Mucosa of gallbladder (tissue), 1 donor: Measurements from ENCODE around the gene RABGGTA. TPM values are rescaled to one million over a fixed set of nuclear protein-coding genes. Genes with fewer than 3 reads are reported as not detected.
"Not testable (repeated sequence)": the region's sequence is repeated elsewhere in the genome, so short reads cannot be mapped to it uniquely, and the experiment has no call there.

Experiments used
- DNase-seq: peaks from one replicate; pipeline ENCODE4 v3.0.0-alpha.2; 2020; ENCODE audit warnings: low spot score
- total RNA-seq: library from RNA; stranded (reverse); gene quantifications from one replicate; pipeline ENCODE4 v1.2.1, GENCODE V29; 2021
- donor health status: DM: no; HTN: no; CAD: no.

The RABGGTA gene
- total RNA-seq, 1 donor from 2014 or later, result 36.0 TPM

DNA sequence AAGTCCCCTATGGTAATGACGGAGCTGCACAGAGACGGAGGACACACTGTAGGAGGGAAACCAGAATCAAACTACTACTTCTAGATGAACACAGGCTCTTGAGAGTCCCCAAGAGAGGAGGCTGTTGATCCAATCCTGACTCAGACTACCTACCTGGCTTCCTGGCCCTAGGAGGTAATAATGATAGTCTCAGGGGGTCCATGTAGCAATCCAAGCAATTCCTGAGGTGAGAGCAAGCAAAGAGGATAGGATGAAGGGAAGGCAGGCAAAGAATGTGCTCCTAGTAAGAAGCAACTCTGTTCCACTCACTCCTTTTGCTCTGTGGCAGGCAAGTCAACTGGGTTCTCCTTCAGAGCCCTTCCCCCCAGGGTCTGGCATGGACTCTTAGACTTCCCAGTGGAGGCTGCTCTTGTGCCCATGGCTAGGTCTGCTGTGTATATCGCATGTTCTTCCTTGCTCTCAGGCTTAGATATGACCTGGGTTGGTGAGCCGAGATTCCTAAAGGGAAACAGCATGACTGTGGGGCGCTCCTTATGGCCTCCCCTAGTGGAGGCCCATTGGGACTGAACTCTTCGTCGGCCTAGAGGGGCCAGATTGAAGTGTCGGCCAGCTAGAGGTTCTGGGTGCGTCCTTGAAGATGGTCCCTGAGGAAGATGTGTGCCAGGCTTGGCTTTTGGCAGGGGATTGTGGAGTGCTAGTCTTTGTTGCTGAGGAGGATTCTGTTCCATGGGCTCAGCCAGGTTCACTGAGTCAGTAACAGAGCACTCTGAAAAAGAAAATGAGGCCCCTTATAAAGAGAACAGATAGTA, 31.1 kb downstream of the RABGGTA start:
- DNase-seq, result no peak

DNA sequence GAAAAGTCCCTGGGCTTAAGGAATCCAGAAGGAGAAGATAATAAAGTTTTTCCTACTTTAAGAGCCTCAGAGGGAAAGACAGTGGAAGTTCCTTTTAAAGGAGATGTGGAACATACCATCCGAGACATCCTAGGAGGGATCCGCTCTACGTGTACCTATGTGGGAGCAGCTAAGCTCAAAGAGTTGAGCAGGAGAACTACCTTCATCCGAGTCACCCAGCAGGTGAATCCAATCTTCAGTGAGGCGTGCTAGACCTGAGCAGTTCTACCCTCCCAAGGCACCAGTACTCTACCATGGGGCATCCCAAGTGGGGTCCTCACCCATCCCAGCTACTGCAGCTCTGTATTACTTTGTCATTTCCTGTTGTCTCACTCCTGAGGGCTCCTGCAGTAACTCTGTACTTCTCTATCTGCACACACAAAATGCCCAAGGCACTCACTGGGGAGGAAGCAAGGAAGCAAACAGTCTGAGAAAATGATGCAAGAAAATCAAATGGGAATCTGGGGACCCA, 32.8 kb downstream of the RABGGTA start:
- DNase-seq, result no peak

DNA sequence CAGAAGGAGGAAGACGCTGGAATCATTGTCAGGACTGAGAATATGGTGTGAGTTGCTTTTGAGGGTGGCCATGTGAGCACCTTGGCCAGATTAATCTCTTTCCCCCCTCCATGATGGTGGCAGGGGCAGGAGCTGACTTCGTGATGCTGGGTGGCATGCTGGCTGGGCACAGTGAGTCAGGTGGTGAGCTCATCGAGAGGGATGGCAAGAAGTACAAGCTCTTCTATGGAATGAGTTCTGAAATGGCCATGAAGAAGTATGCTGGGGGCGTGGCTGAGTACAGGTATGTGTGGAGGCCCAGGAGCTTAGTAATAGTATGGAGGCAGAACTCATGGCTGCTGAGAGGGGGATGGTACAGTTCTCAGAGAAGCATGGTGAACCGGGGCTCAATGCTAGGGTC, 33.3 kb downstream of the RABGGTA start:
- DNase-seq, result no peak

DNA sequence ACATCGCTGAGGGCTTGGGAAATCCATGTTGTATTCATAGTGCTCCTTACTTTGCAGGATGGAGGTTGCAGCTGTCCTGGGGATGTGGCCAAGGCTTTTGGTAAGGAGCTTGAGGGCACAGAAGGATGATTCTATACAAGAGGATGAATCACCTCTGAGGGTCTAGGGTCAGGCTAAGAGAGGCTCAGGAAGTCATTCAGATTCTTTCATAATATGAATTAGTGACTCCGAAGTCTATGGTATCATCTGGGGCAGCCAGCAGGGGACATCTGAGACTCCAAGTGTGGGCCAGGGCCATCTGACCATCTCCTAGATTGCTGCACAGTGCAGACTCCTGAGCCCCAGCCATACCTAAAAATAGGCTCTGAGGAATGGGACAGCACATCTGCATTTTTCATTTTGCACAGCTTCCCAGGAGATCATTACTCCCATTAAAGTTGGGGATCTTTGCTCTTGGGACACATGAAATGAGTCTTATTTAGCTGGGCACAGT, 33.9 kb downstream of the RABGGTA start:
- no peak for DNase-seq

DNA sequence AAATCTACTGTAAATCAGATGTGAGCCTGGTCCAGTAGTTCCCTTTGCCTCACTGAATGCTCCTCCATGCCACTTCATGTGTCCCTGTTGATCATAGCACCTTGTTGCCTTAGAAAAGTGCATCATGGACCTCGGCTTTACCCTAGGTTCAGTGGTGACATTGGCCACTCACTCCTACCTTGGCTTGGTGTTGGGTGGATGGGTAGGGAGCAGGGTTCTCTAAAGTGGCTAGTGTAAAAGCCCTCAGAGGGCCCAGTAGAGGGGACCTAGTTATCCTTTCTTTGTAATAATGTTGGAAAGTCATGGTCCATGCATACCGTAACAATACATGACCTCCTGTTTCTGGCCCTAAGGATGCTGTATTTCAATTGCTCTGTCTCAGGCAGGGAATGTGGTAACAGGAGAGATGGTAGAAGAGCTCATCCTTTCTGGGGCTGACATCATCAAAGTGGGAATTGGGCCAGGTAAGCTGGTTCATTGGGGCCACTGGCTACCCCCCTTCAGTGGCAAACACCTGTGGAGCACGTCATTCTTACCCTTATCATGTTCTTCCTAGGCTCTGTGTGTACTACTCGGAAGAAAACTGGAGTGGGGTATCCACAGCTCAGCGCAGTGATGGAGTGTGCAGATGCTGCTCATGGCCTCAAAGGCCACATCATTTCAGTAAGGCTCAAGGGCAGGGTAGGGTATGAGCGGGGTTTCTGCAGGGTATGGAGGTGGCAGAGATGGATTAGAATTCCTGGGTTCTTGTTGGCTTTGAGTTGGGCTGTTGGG, 34.5 kb downstream of the RABGGTA start:
- DNase-seq, result no peak

DNA sequence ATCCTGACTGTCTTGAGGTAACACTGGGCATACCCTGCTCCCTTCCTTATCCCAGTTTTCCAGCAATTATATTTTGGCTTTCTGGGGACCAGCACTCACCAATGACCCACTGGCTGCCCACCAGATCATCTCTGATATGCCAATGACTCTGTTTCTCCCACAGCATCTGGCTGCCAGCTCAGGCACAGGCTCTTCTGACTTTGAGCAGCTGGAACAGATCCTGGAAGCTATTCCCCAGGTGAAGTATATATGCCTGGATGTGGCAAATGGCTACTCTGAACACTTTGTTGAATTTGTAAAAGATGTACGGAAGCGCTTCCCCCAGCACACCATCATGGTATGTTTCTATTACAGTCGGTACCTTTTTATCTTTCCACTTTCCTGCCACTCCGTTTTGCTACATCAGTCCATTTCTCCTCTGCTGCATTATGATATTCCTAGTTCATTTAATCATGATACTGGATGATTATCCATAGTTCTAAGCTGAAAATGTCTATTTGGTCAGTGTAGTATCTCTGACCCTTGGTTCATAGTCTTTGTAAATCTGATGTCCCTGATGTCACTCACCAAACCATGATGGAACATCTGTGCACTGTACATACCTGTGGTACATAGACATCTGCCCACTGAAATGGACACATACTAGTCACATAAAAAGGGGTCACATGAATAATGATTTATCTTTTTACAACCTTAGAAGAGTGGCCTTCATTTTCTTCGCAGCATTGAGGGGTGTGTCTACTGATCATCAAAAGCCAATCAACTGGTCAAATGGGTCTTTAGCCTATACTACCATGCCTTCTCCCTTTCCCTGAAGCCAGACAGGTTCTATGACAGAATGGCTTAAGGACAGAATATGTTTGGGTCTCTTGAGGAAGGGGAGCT, 35.4 kb downstream of the RABGGTA start:
- no peak for DNase-seq

DNA sequence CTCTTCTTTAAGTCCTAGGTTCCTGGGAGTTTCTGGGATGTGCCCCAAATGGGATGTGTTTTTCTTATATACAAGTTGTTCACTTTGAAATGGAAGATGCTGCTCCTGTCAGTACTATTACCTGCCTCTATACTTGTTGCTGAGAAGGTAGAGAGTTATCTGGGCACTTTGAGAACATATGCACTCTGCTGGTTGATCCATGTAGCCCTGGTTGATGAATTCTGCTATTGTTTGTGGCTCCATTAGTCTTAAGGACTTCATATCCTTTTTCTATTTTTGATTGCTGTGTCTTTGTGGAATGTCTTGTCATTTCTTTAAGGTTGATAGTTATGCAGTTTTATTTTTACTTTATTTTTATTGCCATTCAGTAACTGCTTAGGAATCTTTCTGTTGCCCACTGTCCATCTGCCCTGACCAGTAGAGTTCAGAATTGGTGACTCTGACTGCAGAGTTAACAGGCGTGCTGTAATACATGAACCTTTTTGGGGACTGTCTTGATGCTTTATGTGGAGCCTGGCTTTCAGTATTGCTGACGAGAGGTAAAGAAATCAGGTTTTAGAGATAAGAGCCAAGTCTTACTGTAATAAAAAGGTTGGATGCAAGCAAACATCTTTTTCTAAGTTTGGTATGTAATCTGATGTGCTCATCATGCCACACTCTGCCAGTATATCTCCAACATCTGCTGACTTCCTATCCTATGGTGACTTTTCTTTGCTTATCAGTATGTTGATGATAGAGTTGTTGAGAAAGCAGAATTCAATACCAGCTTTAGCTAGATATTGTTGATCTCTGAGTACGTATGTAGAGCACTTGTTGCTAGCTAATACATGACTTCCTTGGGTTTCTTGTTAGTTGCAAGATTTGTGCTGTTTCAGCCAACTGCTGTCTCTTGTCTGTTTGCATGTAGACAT, 37.0 kb downstream of the RABGGTA start:
- no peak for DNase-seq

DNA sequence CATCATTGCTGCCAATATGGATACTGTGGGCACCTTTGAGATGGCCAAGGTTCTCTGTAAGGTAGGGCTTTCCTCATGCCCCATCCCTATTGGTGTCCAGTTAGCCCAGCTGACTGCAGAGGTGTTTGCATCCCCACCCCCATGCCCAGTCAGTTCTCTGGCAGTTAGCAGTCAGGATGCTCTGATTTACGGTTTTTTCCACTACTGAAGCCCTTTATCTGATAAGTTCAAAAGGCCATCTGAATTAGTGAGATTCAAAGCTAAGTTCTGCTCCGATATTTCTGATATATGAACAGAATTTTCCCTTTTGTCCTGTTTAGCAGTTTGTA, 37.9 kb downstream of the RABGGTA start:
- DNase-seq, result no peak

DNA sequence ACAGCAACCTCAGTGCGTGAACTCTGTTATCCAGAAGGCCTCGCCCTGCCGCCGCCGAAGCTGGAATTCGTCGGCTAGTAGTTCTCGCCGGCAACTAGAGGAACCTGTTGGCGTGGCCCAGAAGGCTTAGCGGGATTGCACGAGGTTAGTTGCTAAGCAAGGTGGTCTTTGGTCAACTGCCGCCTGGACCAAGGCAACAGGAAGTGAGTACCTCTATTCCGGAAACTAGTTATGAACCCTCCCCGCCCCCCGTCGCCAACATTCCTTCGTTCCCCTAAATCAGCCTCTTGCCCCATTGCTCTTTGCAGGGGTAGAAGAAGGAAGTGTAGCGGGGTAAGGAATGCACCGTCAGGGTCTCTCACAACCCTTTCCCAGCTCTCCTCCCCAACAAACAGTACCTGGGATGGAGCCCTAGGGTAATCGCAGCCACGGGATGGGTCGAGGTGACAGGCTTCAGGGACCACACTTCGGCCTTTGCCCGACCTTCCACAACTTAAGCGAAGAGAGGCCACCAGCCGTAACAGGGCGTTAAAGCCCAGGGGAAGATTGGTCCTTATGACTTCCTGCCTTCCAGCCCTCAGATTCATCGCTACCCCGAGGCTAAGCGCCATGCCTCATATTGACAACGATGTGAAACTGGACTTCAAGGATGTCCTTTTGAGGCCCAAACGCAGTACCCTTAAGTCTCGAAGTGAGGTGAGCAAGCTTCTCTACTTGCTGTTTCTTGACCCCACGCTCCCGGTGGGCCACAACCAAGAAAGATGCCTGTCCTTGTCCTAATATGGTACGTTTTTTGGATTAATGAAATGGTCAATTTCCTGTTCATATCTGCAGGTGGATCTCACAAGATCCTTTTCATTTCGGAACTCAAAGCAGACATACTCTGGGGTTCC, 38.5 kb downstream of the RABGGTA start, which contains the start of gene GMPR2:
GMPR2 (plus strand) TSS at position 285 of the 893 bp plus-strand sequence; CDS start at position 610, 325 bp downstream.
- no peak for DNase-seq

DNA sequence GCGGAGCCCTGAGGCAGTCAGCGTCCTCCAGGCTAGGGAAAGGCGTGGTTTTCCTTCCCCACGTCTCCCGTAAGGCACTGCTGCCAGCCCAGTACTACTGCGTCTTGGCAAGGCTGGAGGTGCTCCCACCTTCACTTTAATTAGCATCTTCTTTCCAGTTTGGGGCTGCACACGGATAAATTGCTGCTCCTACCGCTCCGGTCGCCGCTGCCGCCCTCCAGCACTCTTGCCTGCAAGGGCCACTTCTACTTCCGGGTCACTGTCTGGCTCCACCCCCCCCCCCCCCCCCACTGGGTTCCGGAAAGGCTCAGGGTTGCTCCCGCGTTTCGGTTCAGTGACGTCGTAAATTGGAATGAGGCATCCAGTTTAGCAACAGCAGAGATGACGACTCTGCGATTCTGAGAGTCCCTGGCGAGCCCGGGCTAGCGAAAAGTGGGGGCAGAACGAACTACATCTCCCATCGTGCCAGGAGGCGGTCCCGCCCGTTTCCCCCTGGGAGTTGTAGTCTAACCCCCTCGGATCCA, 39.2 kb downstream of the RABGGTA start, which contains the start of gene NEDD8:
NEDD8 (minus strand) TSS at position 247 of the 524 bp plus-strand sequence; CDS start at position 147, 100 bp downstream.
- peak; percentile 90 for DNase-seq

DNA sequence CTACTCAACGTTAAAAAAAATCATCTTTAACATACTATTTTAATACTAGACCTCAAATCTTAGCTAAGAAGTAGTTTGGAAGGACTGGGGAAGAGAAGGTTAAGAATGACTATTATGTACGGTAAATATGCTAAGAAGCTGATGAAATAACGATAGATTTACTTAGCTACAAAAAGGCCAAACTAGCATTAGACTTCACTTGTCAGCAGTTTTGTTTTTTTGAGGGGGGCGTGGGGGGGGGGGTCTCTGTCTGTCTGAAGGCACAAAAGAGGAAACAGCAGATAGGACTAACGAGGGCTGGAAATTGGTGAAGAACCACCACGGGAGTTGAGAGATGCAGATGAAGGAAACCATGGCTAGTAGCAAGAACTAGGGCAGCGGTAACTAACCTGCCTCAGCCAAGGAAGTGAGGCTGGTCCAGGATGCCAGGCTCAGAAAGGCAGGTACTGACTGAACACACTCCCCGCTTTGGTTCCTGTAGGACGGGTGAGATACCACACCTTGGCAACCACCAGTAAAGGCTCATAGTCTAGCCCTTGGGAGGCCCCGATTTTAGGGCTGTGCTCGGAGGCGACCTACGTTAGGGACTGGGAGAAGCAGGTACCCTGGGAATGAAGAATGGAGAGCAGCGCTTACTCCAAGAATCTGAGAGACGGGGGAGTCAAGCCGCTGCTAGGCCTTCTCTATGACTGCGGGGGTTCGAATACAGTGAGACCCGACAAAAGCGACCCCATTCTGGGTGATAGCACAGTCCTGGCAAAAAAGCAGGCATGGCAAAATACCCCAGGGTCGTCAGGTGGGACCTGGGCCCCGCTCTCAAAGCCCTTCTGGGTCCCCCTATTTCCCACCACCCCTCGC, 39.9 kb downstream of the RABGGTA start:
- DNase-seq, result no peak

DNA sequence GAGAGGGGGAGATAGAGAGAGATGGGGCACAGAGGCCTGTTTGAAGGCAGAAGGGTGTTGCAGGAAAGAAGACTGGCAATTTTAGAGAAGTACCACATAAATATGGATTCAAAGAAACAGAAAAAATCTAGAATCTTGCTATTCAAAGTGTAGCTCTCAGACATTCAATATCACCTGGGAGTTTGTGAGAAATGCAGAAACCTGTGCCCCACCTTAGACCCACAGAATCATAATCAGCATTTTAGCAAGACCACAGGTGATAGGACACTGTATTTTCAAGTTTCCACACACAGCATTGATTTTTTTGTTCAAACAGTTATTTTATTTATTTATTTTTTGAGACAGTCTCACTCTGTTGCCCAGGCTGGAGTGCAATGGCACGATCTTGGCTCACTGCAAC, 42.5 kb downstream of the RABGGTA start:
- no peak for DNase-seq

DNA sequence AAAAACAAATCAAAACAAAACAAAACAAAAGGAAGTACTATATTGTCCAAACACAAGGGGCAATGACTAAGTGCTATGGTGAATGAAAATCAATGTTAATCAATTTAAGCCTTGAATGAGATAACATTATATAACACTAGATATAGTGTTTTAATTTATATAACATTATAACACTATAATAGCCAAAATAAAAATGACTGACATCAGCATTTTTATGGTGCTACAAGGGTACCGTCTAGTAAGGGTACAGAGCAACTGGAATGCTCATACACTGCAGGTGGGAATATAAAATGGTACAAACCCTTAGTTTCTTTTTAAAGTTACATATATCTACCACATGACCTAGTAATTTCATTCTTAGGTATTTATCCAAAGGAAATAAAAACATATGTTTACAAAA, 44.9 kb downstream of the RABGGTA start:
- no peak for DNase-seq

DNA sequence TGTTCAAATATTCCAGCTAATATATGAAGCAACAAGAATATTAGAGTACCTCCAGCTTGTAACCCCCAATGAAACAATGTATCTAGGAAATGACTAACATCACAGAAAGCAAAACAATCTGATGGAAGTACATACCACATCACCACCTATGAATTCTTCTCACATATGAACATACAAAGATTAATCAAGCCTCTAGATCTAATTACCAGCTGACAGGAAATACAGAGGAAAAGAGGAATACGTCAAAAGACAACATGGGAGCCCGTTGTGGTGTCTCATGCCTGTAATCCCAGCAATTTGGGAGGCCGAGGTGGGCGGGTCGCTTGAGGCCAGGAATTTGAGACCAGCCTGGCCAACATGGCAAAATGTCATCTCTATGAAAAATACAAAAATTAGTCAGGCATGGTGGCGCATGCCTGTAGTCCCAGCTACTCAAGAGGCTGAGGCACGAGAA, 46.8 kb downstream of the RABGGTA start:
- no peak for DNase-seq

DNA sequence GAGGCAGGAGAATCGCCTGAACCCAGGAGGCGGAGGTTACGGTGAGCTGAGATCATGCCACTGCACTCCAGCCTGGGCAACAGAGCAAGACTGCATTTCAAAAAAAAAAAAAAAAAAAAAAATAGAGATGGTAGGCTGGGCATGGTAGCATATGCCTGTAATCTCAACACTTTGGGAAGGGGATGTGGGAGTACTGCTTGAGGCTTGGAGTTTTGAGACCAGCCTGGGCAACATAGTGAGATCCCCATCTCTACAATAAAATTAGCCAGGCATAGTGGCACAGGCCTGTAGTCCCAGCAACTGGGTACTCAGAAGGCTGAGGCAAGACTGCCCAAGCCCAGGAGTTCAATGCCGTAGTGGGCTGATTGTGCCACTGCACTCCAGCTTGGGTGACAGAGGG, 48.4 kb downstream of the RABGGTA start:
- not testable (repeated sequence) for DNase-seq

DNA sequence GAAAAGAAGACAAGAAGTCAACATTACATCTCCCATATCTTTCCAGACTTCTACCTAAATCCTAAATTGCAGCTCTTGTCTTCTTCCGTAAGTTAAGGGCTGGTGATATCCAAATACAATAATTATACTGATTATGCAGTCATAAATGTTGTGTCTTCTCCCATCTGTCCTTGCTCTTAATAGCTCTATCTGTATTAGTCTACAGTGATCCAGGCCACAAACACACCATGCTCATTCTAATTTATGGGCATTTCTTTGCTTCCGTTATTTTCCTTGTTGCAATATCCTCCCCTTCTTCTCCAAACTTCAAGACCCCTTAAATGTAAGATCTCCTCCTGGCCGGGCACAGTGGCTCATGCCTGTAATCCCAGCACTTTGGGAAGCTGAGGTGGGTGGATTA, 51.9 kb downstream of the RABGGTA start:
- DNase-seq, result no peak

DNA sequence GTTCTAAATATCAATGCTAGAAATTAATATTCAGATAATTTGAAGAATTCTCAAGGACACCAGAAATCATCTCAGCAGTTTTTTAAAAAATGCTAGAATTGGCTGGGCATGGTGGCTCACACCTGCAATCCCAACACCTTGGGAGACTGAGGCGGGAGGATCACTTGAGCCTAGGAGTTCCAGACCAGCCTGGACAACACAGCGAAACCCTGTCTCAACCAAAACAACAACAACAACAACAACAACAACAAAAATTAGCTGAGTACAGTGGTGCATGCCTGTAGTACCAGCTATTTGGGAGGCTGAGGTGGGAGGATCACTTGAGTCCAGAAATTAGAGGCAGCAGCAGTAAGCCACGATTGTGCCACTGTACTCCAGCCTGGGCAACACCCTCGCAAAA, 52.3 kb downstream of the RABGGTA start:
- no peak for DNase-seq

DNA sequence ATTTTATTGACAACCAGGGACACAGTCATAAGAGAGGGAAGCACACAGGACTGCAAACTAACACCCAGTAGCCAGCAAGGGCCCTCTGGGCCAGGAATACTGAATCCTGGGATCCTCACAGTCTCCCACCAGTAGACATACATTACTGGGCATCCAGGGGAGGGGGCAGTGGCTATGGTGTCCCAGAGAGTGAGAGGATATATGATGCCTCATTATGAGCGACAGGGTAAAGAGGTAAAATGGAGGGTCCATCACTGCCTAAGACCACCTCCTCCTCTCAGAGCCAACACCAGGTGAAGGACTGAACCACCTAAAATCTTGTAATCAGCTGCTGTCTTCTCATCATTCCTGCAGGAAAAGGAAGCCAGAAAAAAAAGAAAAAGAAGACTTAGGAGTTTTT, 54.5 kb downstream of the RABGGTA start:
- not testable (repeated sequence) for DNase-seq
